HG03432 (cell line): ENCODE measurements around the gene ROR1.

Experiments
- ATAC-seq: cut with Tn5 transposase; IDR thresholded peaks from one replicate; pipeline ENCODE4 v1.9.1; 2021; ENCODE audit warnings: mild to moderate bottlenecking, moderate library complexity; ENCODE audit not compliant: unreplicated experiment

Gene ROR1

DNA sequence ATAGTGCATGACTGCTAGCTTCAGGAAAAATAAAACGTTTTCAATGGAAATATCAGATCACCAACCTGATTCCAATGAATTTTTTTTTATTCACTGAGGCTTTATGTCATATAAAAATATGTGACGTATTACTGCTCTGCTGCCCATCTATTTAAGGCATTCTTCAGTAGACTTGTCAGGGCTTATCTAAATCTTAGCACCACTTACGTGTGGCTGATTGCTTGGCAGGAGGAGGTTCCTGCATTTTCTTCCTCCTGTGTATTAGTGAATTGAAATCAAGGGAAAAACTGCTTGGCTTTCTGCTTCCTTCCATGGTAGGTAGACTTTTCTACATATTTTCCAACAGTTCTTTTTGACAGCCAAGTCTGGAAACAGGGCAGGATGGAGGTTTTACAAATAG is 80.3 kb downstream of the ROR1 start:
- no peak for ATAC-seq

- ATAC-seq: no peak
These were observed 82.1 kb downstream of the ROR1 start for GRCh38 chr1:63855942-63856341.

DNA sequence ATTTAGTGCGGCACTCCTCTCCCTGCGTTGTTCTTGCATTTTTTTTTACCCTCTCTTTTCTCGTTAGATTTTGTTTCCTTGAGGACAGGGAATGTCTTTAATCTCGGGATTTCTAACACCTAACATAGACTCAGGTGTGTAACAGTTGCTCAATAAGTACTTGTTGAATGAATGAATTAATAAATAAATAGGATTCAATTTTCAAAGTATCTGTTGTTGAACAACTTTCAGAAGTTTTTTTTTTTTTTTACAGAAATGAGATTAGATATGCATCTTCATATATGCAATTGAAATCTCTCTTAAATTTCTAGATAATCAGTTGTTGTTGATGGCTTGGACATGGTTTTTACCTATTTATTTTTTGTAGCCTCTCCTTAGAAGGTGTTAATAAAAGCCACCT is 83.1 kb downstream of the ROR1 start:
- ATAC-seq: no peak

DNA sequence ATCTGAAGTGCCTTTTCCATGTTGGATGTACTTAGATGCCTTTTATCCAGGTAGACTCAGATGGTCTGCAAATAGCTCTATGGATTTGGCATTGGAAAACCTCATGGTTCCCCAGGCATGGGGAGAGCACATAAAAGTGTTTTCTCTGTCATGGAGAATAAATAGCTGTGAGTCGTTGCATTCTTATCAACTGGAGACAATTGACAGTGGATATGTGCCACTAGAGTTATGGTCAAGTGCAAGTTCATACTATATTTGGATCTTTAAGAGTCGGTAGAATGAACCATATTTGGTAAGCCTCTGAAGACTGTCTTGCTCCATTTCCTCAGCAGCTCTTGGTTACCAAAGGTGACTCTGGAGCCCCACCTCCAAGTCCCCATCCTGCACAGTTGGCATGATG is 83.7 kb downstream of the ROR1 start:
- no peak for ATAC-seq

GRCh38 chr1:63858153-63858552 is 84.3 kb downstream of the ROR1 start:
- no peak for ATAC-seq

- ATAC-seq: no peak
These were observed 85.9 kb downstream of the ROR1 start for GRCh38 chr1:63859480-63860275.

- no peak for ATAC-seq
These were observed 87.4 kb downstream of the ROR1 start for GRCh38 chr1:63861052-63861691.

DNA sequence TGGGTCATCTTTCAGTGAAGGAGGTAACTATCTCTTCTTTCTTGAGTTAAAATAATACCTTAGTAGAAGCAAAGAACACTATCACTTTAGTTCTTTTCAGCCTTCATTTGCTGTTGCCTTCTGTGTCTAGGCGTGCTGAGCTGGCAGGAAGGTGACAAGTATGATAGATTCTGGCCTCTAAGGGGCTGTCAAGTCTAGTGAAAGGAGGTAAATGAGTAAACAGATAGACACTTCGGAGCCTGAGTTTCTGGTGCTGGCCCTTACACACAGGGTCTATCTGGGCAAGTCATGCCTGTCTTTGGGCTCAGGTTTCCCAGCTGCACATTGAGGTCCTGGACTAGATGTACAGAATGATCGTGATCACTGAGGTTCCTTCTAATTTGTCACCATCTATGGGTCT is 89.3 kb downstream of the ROR1 start:
- no peak for ATAC-seq

DNA sequence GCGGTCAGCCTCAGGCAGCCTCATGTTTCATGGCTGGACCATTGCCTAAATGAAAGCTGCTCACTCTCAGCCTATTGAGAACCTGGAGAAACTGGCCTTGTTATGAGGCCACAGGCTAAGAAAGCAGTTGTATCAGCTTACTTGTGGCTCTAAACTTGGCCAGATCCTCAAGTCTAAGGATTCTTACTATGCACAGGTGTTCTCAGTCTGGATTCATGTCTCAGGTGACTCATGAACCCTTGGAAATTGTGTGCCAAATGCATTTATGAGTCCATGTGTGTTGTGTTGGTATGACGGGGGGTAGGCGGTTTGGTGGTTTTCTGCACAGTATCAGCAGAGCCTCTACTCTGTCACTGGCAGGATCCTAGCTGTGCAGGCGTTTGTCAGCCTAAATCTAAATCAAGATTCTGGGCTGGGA is 90.4 kb downstream of the ROR1 start:
- no peak for ATAC-seq

DNA sequence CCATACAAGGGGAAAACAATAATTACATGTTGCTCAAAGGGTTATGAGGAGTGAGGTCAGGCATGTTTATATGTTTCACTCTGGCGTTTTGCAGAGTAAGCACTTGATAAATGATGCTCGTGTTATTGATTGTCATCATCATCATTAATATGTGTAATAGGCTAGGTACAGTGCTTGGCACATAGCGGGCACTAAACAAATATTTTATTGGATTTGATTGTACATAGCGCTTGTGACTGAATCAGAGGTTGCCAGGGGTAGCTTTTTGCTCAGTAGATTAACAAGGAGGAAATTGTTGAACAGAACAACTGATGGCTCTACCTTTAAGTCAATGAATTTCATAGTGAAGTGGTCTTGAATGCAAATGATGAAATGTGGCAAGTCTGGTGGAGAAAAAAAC is 91.7 kb downstream of the ROR1 start:
- ATAC-seq: no peak

DNA sequence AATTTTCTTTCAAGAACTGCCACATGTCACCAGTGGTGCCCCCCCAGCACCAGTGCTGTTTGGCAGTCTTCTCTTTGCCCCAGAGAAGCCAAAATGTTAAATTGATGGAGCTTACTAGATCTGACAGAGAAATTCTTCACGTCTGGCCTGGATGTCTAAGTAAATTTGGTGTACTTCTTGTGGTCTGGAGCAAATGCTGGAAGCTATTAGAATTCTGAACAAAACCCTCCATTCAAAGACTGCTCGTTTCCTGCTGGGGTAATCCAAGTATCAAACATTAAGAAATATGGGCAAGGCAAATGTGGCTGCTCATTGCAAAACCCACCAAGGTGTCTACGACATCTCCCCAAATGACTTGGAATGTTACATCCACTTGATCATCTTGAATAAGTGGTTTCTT is 92.3 kb downstream of the ROR1 start:
- no peak for ATAC-seq

- ATAC-seq: no peak
These were observed 93.8 kb downstream of the ROR1 start for GRCh38 chr1:63867429-63868176.

- ATAC-seq: no peak
These were observed 94.5 kb downstream of the ROR1 start for GRCh38 chr1:63868268-63868781.

- ATAC-seq: no peak
These were observed 96.3 kb downstream of the ROR1 start for GRCh38 chr1:63870152-63870551.

DNA sequence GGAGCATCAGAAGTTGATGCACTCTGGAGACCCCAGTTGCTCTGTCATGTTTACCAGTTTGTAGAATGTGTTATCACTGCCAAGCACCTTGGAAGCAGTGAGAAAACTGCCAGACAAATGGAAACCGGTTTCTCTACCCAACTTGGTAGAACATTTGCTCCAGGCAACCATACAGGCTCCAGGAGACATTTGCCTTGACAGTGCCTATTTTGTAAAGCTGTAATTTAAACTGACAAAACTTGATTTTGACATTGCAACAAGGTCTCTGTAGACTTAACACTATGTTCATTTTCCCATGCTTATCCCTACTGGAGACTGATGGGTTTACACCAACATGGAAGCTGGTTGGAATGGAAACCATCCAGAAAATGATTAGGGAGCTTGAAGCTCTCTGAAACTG is 97.6 kb downstream of the ROR1 start:
- ATAC-seq: no peak

- no peak for ATAC-seq
These were observed 99.9 kb downstream of the ROR1 start for GRCh38 chr1:63873751-63874150.

- no peak for ATAC-seq
These were observed 100.6 kb downstream of the ROR1 start for GRCh38 chr1:63874278-63874880.

- no peak for ATAC-seq
These were observed 101.8 kb downstream of the ROR1 start for GRCh38 chr1:63875636-63876035.

DNA sequence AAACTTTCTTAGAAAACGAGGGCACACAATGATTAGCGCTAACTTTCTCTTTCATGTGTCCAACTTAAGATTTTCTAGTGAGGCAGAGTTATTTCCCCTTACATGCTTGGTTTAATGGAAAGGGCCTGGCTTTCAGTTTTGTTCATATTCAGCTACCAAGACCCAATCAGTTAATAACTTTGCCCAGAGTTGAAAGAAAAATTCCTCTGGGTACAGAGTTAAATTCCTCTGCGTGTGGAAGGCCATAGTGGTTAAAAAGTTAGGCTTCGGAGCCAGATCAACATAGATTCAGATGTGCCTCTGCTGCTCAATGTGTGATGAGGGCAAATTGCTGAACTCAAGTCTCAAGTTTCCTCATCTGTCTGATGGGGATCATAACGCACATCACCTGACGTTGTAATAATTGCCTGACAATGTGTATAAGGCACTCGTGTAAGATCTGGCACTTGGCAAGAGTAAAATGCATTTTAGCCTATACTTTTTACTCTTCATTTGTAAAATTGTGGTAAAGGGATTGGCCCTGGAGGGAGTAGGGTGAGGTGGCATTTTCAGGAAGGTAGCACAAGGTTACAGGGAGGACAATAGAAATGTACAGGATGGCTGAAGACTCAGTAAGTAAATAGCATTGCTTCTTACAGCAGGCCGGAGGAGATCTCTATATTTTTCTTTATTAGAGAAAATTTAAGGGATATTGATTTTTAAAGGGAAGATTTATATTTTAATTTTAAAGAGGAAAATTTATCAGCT is 103.4 kb downstream of the ROR1 start:
- ATAC-seq: no peak

DNA sequence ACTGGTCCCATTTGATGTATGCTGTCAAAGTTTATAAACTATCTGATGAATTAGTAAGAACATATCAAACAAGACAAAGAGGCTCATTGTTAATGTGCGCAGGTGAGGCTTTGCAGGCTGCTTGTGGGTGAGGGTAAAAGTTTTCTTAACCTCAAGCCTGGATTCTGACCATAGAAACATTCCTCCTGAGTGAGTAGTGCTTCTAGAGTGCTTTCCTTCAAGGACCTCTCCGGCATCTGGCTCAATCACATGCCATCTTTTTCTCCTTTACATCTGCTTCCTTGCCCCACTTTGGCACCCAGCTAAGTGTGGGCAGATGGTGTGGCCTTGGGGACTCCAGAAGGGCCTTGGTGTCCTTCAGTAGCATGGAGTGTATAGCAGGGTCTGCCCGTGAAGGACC is 104.0 kb downstream of the ROR1 start:
- ATAC-seq: no peak

- no peak for ATAC-seq
These were observed 105.1 kb downstream of the ROR1 start for GRCh38 chr1:63878932-63879331.
